ENCODE data around the gene ASB7. TPM values are rescaled to one million over a fixed set of nuclear protein-coding genes. Genes with fewer than 3 reads are reported as not detected.

The ASB7 gene
- total and polyA plus RNA-seq, 2 donors (not counting 1 experiment from before 2014, with no cell fraction given) = 12.1 to 19.8 TPM

DNA sequence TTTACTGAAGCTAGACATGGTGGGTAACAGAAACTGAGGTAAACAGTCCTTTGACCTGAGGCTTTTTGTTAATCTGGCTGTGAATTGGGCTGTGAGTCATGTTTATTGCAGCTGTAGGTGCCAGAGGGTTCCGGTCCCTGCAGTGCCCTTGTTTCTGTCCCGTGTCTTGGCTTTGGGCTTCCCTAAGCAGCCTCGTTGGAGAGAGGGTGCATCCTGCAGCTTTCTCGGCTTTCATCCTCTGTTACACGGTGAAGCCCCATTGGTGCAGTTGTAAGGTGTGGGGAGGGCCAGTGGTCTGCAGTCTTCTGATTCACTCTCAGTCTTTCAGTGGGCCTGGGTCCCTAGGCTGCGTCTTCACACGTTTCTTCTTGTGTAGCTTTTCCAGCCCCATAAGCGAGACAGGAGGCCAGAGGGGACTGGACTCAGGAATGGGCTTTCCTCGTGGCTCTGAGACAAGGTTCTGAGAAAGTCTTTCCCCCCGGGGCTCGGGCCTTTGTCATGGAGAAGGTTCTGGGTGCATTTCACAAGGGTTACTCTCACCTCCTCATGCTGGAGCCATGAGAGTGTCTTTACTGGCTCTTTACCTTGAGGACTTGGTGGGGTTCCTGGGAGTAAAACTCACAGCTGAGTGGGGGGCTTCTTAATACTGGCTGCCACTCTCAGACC lies 33.1 kb downstream of the ASB7 start:
- H2AFZ ChIP-seq (ENCODE audit: low read length) = no peak overlapping the region
- H3K4me1 ChIP-seq (ENCODE audit: control insufficient read depth, extremely low read depth, insufficient read depth, low read length) = no peaks in the 10 kb centered on the region
- peaks cover 2% of the 10 kb centered on the region for H4K20me1 ChIP-seq (ENCODE audit: control insufficient read depth, extremely low read depth, insufficient read depth, low read length)
- no peak for TF ChIP-seq EZH2 (IDR thresholded peaks at IDR 0.05; ENCODE audit: low read length, missing control alignments)
- TF ChIP-seq, protein P1, sequence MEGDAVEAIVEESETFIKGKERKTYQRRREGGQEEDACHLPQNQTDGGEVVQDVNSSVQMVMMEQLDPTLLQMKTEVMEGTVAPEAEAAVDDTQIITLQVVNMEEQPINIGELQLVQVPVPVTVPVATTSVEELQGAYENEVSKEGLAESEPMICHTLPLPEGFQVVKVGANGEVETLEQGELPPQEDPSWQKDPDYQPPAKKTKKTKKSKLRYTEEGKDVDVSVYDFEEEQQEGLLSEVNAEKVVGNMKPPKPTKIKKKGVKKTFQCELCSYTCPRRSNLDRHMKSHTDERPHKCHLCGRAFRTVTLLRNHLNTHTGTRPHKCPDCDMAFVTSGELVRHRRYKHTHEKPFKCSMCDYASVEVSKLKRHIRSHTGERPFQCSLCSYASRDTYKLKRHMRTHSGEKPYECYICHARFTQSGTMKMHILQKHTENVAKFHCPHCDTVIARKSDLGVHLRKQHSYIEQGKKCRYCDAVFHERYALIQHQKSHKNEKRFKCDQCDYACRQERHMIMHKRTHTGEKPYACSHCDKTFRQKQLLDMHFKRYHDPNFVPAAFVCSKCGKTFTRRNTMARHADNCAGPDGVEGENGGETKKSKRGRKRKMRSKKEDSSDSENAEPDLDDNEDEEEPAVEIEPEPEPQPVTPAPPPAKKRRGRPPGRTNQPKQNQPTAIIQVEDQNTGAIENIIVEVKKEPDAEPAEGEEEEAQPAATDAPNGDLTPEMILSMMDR (conservative IDR thresholded peaks at IDR 0.05 in 1 of 2, IDR thresholded peaks at IDR 0.05 in 1 of 2; ENCODE audit: low read depth in 1 of 2, low read length in 2 of 2) = no peak
- H3K9ac ChIP-seq (ENCODE audit: insufficient read depth, low read length) = no peak overlapping the region
- no peak overlapping the region for H3K4me3 ChIP-seq (replicated peaks in 1 of 4; ENCODE audit: control extremely low read depth in 1 of 4, insufficient read depth in 1 of 4, low read depth in 3 of 4, low read length in 4 of 4)
- no peak overlapping the region for H3K27ac ChIP-seq (ENCODE audit: insufficient read depth, low read length)
- no peak overlapping the region for H3K4me2 ChIP-seq (ENCODE audit: extremely low read depth, insufficient read depth, low read length)
- no peaks in the 10 kb centered on the region for H3K9me3 ChIP-seq (ENCODE audit: control insufficient read depth, insufficient read depth, low read depth, low read length)
- peaks cover 4% of the 10 kb centered on the region for H3K36me3 ChIP-seq (ENCODE audit: control insufficient read depth, insufficient read depth, low read length)
- H3K27me3 ChIP-seq (ENCODE audit: control insufficient read depth, insufficient read depth, low read length) = no peaks in the 10 kb centered on the region
- DNase-seq (ENCODE audit: low read depth in 2 of 2) = no peak
- H3K79me2 ChIP-seq (ENCODE audit: control insufficient read depth, insufficient read depth, low read length) = no peaks in the 10 kb centered on the region

DNA sequence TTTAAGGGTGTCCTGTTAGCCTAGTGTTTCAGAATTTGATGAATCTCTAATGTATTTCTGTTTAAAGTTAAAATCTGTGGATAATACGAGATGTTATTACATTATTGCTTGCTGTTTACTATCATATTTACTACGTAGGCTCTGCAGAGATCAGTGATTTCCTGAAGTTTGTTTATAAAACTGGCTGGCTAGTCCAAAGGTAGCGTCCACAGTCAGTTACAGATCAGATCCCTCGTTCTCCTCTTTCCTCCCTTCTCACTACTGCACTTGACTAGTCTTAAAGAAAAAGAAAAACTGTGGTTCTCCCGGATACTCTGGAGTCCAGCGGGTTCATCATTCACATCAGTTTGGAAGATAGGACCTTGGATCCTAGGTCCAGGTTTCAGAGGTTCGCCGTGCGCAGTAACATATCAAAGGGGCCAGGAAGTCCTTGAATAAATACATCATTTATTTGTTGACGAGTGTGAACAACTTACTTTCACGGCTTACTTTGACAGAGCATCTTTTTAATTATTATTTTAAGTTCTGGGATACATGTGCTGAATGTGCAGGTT lies 35.9 kb downstream of the ASB7 start:
- H4K20me1 ChIP-seq (ENCODE audit: control insufficient read depth, extremely low read depth, insufficient read depth, low read length) = peaks cover 2% of the 10 kb centered on the region
- no peak overlapping the region for H3K9ac ChIP-seq (ENCODE audit: insufficient read depth, low read length)
- TF ChIP-seq EZH2 (IDR thresholded peaks at IDR 0.05; ENCODE audit: low read length, missing control alignments) = no peak
- TF ChIP-seq, protein P1 (conservative IDR thresholded peaks at IDR 0.05 in 1 of 2, IDR thresholded peaks at IDR 0.05 in 1 of 2; ENCODE audit: low read depth in 1 of 2, low read length in 2 of 2) = no peak
- no peaks in the 10 kb centered on the region for H3K4me1 ChIP-seq (ENCODE audit: control insufficient read depth, extremely low read depth, insufficient read depth, low read length)
- no peaks in the 10 kb centered on the region for H3K27me3 ChIP-seq (ENCODE audit: control insufficient read depth, insufficient read depth, low read length)
- DNase-seq (ENCODE audit: low read depth in 2 of 2) = no peak
- H3K79me2 ChIP-seq (ENCODE audit: control insufficient read depth, insufficient read depth, low read length) = no peaks in the 10 kb centered on the region
- H3K4me2 ChIP-seq (ENCODE audit: extremely low read depth, insufficient read depth, low read length) = no peak overlapping the region
- H3K4me3 ChIP-seq (replicated peaks in 1 of 4; ENCODE audit: control extremely low read depth in 1 of 4, insufficient read depth in 1 of 4, low read depth in 3 of 4, low read length in 4 of 4) = no peak overlapping the region
- no peak overlapping the region for H3K27ac ChIP-seq (ENCODE audit: insufficient read depth, low read length)
- H3K36me3 ChIP-seq (ENCODE audit: control insufficient read depth, insufficient read depth, low read length) = no peaks in the 10 kb centered on the region
- H2AFZ ChIP-seq (ENCODE audit: low read length) = no peak overlapping the region
- no peaks in the 10 kb centered on the region for H3K9me3 ChIP-seq (ENCODE audit: control insufficient read depth, insufficient read depth, low read depth, low read length)

DNA sequence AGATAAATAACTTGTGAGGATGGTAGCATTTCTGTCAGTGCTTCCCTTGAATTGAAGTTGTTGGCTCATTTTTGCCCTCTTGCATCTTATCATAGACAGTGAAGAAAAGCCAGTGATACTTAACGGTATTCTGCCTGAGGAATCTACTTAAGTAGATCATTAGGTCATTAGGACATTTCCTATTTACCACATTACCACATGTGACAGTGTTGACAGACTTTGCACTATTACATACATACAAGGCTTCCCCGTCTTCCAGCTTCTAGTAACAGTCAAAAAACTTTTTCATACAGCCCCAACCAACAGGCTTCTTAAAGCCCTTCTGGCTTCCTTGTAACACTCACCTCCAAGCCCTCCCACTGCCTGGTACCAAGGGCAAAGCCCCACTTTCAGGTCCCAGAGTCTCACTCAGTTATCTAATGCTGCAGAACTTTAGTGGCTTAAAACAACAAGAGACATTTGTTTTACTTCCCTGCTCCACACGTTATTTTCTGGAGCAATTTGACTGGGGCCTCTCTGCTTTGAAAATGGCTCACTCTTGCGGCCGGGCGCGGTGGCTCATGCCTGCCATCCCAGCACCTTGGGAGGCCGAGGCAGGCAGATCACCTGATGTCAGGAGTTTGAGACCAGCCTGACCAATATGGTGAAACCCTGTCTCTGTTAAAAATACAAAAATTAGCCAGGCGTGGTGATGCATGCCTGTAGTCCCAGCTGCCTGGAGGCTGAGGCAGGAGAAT lies 40.0 kb downstream of the ASB7 start:
- Histone ChIP-seq H2AFZ (ENCODE audit: low read length) (no peak overlapping the region), H3K4me3 (replicated peaks in 1 of 4; ENCODE audit: control extremely low read depth in 1 of 4, insufficient read depth in 1 of 4, low read depth in 3 of 4, low read length in 4 of 4) (no peak overlapping the region), H3K27ac (ENCODE audit: insufficient read depth, low read length) (no peak overlapping the region), H3K36me3 (ENCODE audit: control insufficient read depth, insufficient read depth, low read length) (no peaks in the 10 kb centered on the region), H4K20me1 (ENCODE audit: control insufficient read depth, extremely low read depth, insufficient read depth, low read length) (no peaks in the 10 kb centered on the region), H3K79me2 (ENCODE audit: control insufficient read depth, insufficient read depth, low read length) (no peaks in the 10 kb centered on the region), H3K4me2 (ENCODE audit: extremely low read depth, insufficient read depth, low read length) (no peak overlapping the region), H3K9ac (ENCODE audit: insufficient read depth, low read length) (no peak overlapping the region), H3K9me3 (ENCODE audit: control insufficient read depth, insufficient read depth, low read depth, low read length) (no peaks in the 10 kb centered on the region), H3K27me3 (ENCODE audit: control insufficient read depth, insufficient read depth, low read length) (no peaks in the 10 kb centered on the region), H3K4me1 (ENCODE audit: control insufficient read depth, extremely low read depth, insufficient read depth, low read length) (no peaks in the 10 kb centered on the region)
- no peak for DNase-seq (ENCODE audit: low read depth in 2 of 2)
- TF ChIP-seq EZH2 (IDR thresholded peaks at IDR 0.05; ENCODE audit: low read length, missing control alignments) = no peak
- TF ChIP-seq, protein P1 (conservative IDR thresholded peaks at IDR 0.05 in 1 of 2, IDR thresholded peaks at IDR 0.05 in 1 of 2; ENCODE audit: low read depth in 1 of 2, low read length in 2 of 2) = no peak
